Duodenal mucosa (tissue), 2 donors: ENCODE measurements around the gene GIPR.
A peak's percentile ranks its signal among the peaks of the same experiment; 100 is the strongest.
"Not testable (repeated sequence)": the region's sequence is repeated elsewhere in the genome, so short reads cannot be mapped to it uniquely, and the experiment has no call there.

Source experiments
- H3K27ac ChIP-seq: one replicate; pipeline ENCODE4 v1.7.0; 2013; ENCODE audit warnings: low read depth, low read length
- H3K27me3 ChIP-seq, 2 donors: one replicate each; pipeline ENCODE4 v1.7.0; 2013; ENCODE audit warnings: low read length in 2 of 2, control low read depth in 1 of 2; ENCODE audit not compliant: insufficient read depth in 2 of 2, control insufficient read depth in 1 of 2
- H3K36me3 ChIP-seq, 2 donors: one replicate each; pipeline ENCODE4 v1.7.0; 2013; ENCODE audit warnings: low read length in 2 of 2, control low read depth in 1 of 2; ENCODE audit not compliant: insufficient read depth in 2 of 2, control insufficient read depth in 1 of 2
- H3K4me1 ChIP-seq, 2 donors: one replicate each; pipeline ENCODE4 v1.7.0; 2013; ENCODE audit warnings: low read length in 2 of 2, control low read depth in 1 of 2; ENCODE audit not compliant: insufficient read depth in 2 of 2, control insufficient read depth in 1 of 2
- H3K4me3 ChIP-seq, 2 donors: one replicate each; pipeline ENCODE4 v1.7.0; 2013; ENCODE audit warnings: low read length in 2 of 2, low read depth in 1 of 2
- H3K9ac ChIP-seq, 2 donors: one replicate each; pipeline ENCODE4 v1.7.0; 2013; ENCODE audit warnings: low read length in 2 of 2, low read depth in 1 of 2
- H3K9me3 ChIP-seq, 2 donors: one replicate each; pipeline ENCODE4 v1.7.0; 2013; ENCODE audit warnings: low read length in 2 of 2, control low read depth in 1 of 2; ENCODE audit not compliant: control insufficient read depth in 1 of 2

The GIPR gene

GRCh38 chr19:45667620-45668341 is at the start of gene GIPR:
GIPR (plus strand) TSS chr19:45668221; CDS start chr19:45669521, 1,300 bp downstream.
- peak within 1 kb of the TSS; percentile 54 to 65 for H3K9ac ChIP-seq
- H3K9me3 ChIP-seq: no peaks in the 10 kb centered on the region
- no peaks in the 10 kb centered on the region for H3K36me3 ChIP-seq
- H3K4me3 ChIP-seq: peak within 1 kb of the TSS; percentile 63 to 71
- H3K4me1 ChIP-seq: peaks cover 11 to 28% of the 10 kb centered on the region in 2 donors
- peaks cover 22 to 30% of the 10 kb centered on the region in 2 donors for H3K27me3 ChIP-seq
- H3K27ac ChIP-seq: no peak within 1 kb of the TSS

GRCh38 chr19:45621389-45621788 is 46.6 kb upstream of the GIPR start:
- Histone ChIP-seq H3K27ac (no peak overlapping the region), H3K27me3 (no peaks in the 10 kb centered on the region), H3K9me3 (no peaks in the 10 kb centered on the region), H3K4me3 (no peak overlapping the region), H3K9ac (no peak overlapping the region), H3K4me1 (no peaks in the 10 kb centered on the region), H3K36me3 (peaks cover 2 to 51% of the 10 kb centered on the region in 2 donors)

GRCh38 chr19:45621976-45622503 is 46.0 kb upstream of the GIPR start:
- Histone ChIP-seq H3K27me3 (no peaks in the 10 kb centered on the region), H3K4me3 (no peak overlapping the region), H3K4me1 (no peaks in the 10 kb centered on the region), H3K36me3 (peaks cover 4 to 51% of the 10 kb centered on the region in 2 donors), H3K27ac (no peak overlapping the region), H3K9me3 (no peaks in the 10 kb centered on the region), H3K9ac (no peak overlapping the region)

DNA sequence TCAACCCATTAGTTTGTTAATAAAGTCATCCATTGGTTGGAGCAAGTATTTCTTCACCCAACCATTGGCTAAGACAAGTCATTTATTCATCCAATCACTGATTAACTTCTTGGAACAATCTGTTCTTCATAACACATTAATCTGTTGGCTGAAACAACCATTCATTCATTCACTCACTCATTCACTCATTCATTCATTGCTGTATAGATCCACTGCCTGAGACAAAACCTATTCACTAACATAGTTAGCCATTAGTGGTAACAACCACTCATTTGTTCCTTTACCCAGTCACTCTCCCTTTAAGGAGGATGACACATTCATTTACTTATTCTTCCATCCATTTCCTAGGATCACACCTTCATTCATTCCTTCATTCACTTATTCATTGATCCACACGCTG is 44.0 kb upstream of the GIPR start:
- Histone ChIP-seq H3K27ac (no peak overlapping the region), H3K36me3 (peaks cover 4 to 52% of the 10 kb centered on the region in 2 donors), H3K27me3 (no peaks in the 10 kb centered on the region), H3K9me3 (no peaks in the 10 kb centered on the region), H3K9ac (no peak overlapping the region), H3K4me3 (no peak overlapping the region), H3K4me1 (no peaks in the 10 kb centered on the region)

GRCh38 chr19:45628219-45628618 is 39.8 kb upstream of the GIPR start:
- H3K4me1 ChIP-seq, H3K9ac ChIP-seq, H3K9me3 ChIP-seq, H3K27ac ChIP-seq, H3K4me3 ChIP-seq, H3K27me3 ChIP-seq: not testable (repeated sequence)
- peaks cover 9 to 34% of the 10 kb centered on the region in 2 donors for H3K36me3 ChIP-seq

DNA sequence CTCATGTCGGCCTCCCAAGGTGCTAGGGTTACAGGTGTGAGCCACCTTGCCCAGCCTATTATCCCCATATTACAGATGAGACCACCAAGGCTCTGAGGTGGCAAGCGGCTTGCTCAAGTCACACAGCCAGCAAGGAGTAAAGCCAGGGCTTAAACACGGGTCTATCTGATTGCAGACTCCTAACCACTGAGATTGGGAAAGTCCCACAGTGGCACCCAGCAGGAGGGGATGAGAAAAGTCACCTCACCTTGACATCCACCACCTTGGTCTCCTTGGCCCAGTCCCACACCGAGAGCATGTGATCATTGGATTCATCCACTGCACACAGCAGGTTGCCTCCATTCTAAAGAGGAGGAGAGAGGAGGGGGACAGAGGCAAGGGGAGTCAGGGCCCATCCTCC is 38.3 kb upstream of the GIPR start:
- no peak overlapping the region for H3K27ac ChIP-seq
- H3K9me3 ChIP-seq: no peaks in the 10 kb centered on the region
- no peaks in the 10 kb centered on the region for H3K27me3 ChIP-seq
- H3K36me3 ChIP-seq: peaks cover 9 to 25% of the 10 kb centered on the region in 2 donors
- H3K4me3 ChIP-seq: no peak overlapping the region
- no peaks in the 10 kb centered on the region for H3K4me1 ChIP-seq
- no peak overlapping the region for H3K9ac ChIP-seq

- Histone ChIP-seq H3K9me3 (no peaks in the 10 kb centered on the region), H3K4me3 (no peak overlapping the region), H3K4me1 (no peaks in the 10 kb centered on the region), H3K27me3 (no peaks in the 10 kb centered on the region), H3K9ac (no peak overlapping the region), H3K27ac (no peak overlapping the region), H3K36me3 (peaks cover 9 to 21% of the 10 kb centered on the region in 2 donors)
These were observed 37.6 kb upstream of the GIPR start for GRCh38 chr19:45630463-45630862.

DNA sequence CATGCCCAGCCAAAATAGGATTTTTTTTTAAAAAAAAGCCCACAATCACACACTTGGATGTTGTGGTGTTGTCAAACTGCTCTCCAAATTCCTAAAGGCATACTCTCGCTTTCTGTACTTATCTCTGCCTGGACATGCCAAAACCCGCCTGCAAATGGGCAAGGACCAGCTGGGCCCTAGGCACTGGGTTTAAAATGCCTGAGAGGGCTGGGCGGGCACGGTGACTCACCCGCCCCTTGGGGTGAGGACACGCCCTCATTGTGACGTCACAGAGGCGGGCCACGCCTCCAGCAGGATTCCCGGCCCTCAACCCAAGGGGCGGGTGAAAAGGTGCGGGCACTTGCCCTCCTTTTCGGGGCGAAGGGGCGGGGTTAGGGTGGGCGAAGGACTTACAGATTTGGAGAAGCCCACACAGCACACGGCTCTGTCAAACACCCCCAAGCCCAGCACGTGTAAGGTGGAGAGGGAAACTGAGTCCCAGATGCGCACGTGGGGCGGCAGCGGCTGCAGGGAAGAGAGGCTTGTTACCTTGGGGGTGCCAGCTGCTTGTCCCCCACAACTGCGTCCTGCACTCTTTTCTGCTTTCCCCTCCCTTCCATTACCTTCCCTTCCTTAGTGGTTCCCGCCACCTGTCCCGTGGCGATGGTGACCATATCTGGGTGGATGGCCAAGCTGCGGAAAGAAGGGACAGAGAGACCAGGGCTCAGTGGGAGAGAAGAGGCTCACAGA is 35.4 kb upstream of the GIPR start:
- no peaks in the 10 kb centered on the region for H3K27me3 ChIP-seq
- H3K4me3 ChIP-seq: no peak overlapping the region
- H3K36me3 ChIP-seq: peaks cover 5 to 12% of the 10 kb centered on the region in 2 donors
- no peak overlapping the region for H3K9ac ChIP-seq
- H3K9me3 ChIP-seq: no peaks in the 10 kb centered on the region
- H3K27ac ChIP-seq: no peak overlapping the region
- H3K4me1 ChIP-seq: no peaks in the 10 kb centered on the region

- H3K4me1 ChIP-seq: peaks cover 14 to 17% of the 10 kb centered on the region in 2 donors
- no peaks in the 10 kb centered on the region for H3K36me3 ChIP-seq
- no peak overlapping the region for H3K4me3 ChIP-seq
- H3K27me3 ChIP-seq: no peaks in the 10 kb centered on the region
- H3K9ac ChIP-seq: no peak overlapping the region
- no peak overlapping the region for H3K27ac ChIP-seq
- no peaks in the 10 kb centered on the region for H3K9me3 ChIP-seq
These were observed 31.7 kb upstream of the GIPR start for GRCh38 chr19:45636275-45636674.

GRCh38 chr19:45636902-45637301 is 31.1 kb upstream of the GIPR start:
- H3K4me1 ChIP-seq: peaks cover 21 to 23% of the 10 kb centered on the region in 2 donors
- no peak overlapping the region for H3K27ac ChIP-seq
- no peak overlapping the region for H3K9ac ChIP-seq

More at GRCh38 chr19:45636902-45637301, 31.1 kb upstream of the GIPR start:
- no peaks in the 10 kb centered on the region for H3K9me3 ChIP-seq
- no peak overlapping the region for H3K4me3 ChIP-seq
- no peaks in the 10 kb centered on the region for H3K27me3 ChIP-seq
- H3K36me3 ChIP-seq: no peaks in the 10 kb centered on the region
